WTC11 (cell line): Measurements from ENCODE around the gene MSI2.

Source experiments
- ATF1 ChIP-seq: sonication (generic); formaldehyde crosslinking; IDR thresholded peaks from 2 replicates; pipeline ENCODE4 v1.8.1; 2023; ENCODE audit warnings: mild to moderate bottlenecking, moderate library complexity, missing genetic modification reagents
- CTCF ChIP-seq: fragments of 200-600 bp; IDR thresholded peaks from 2 replicates; pipeline ENCODE4 v1.8.0; 2022; ENCODE audit warnings: antibody characterized with exemption
- FOXJ3 ChIP-seq: sonication (generic); formaldehyde crosslinking; IDR thresholded peaks from 2 replicates; pipeline ENCODE4 v1.9.0; 2021; ENCODE audit warnings: missing genetic modification reagents, mild to moderate bottlenecking, borderline replicate concordance
- TEAD4 ChIP-seq: sonication (generic); formaldehyde crosslinking; IDR thresholded peaks from 2 replicates; pipeline ENCODE4 v1.8.0; 2022; ENCODE audit warnings: mild to moderate bottlenecking, missing genetic modification reagents
- ZNF138 ChIP-seq: sonication (generic); formaldehyde crosslinking; conservative IDR thresholded peaks from 2 replicates; pipeline ENCODE4 v1.8.1; 2022; ENCODE audit warnings: mild to moderate bottlenecking, moderate library complexity, missing genetic modification reagents
- ZNF232 ChIP-seq: sonication (generic); formaldehyde crosslinking; IDR thresholded peaks from 2 replicates; pipeline ENCODE4 v1.8.0; 2022; ENCODE audit warnings: mild to moderate bottlenecking, missing genetic modification reagents
- TF ChIP-seq, protein P1 (sequence below): sonication (generic); formaldehyde crosslinking; IDR thresholded peaks from 2 replicates; pipeline ENCODE4 v1.8.1; 2023; ENCODE audit warnings: mild to moderate bottlenecking, missing genetic modification reagents, moderate library complexity
- TF ChIP-seq, protein P2 (sequence below): sonication (generic); formaldehyde crosslinking; conservative IDR thresholded peaks from 2 replicates; pipeline ENCODE4 v1.8.1; 2023; ENCODE audit warnings: mild to moderate bottlenecking, low read depth, missing genetic modification reagents, moderate library complexity
- TF ChIP-seq, protein P3 (sequence below): sonication (generic); formaldehyde crosslinking; IDR thresholded peaks from 2 replicates; pipeline ENCODE4 v1.8.1; 2023; ENCODE audit warnings: mild to moderate bottlenecking, moderate library complexity, missing genetic modification reagents

- TF ChIP-seq ZNF232 (CRISPR knock-in tag) (no peak), CTCF (no peak), ZNF138 (CRISPR knock-in tag) (no peak), ATF1 (CRISPR knock-in tag) (no peak), TEAD4 (CRISPR knock-in tag) (no peak), FOXJ3 (CRISPR knock-in tag) (no peak)
- TF ChIP-seq, protein P1, sequence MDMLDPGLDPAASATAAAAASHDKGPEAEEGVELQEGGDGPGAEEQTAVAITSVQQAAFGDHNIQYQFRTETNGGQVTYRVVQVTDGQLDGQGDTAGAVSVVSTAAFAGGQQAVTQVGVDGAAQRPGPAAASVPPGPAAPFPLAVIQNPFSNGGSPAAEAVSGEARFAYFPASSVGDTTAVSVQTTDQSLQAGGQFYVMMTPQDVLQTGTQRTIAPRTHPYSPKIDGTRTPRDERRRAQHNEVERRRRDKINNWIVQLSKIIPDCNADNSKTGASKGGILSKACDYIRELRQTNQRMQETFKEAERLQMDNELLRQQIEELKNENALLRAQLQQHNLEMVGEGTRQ (CRISPR knock-in tag): no peak
- TF ChIP-seq, protein P2, sequence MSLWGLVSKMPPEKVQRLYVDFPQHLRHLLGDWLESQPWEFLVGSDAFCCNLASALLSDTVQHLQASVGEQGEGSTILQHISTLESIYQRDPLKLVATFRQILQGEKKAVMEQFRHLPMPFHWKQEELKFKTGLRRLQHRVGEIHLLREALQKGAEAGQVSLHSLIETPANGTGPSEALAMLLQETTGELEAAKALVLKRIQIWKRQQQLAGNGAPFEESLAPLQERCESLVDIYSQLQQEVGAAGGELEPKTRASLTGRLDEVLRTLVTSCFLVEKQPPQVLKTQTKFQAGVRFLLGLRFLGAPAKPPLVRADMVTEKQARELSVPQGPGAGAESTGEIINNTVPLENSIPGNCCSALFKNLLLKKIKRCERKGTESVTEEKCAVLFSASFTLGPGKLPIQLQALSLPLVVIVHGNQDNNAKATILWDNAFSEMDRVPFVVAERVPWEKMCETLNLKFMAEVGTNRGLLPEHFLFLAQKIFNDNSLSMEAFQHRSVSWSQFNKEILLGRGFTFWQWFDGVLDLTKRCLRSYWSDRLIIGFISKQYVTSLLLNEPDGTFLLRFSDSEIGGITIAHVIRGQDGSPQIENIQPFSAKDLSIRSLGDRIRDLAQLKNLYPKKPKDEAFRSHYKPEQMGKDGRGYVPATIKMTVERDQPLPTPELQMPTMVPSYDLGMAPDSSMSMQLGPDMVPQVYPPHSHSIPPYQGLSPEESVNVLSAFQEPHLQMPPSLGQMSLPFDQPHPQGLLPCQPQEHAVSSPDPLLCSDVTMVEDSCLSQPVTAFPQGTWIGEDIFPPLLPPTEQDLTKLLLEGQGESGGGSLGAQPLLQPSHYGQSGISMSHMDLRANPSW (CRISPR knock-in tag): no peak
- TF ChIP-seq, protein P3, sequence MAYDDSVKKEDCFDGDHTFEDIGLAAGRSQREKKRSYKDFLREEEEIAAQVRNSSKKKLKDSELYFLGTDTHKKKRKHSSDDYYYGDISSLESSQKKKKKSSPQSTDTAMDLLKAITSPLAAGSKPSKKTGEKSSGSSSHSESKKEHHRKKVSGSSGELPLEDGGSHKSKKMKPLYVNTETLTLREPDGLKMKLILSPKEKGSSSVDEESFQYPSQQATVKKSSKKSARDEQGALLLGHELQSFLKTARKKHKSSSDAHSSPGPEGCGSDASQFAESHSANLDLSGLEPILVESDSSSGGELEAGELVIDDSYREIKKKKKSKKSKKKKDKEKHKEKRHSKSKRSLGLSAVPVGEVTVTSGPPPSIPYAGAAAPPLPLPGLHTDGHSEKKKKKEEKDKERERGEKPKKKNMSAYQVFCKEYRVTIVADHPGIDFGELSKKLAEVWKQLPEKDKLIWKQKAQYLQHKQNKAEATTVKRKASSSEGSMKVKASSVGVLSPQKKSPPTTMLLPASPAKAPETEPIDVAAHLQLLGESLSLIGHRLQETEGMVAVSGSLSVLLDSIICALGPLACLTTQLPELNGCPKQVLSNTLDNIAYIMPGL: no peak
Observed at GRCh38 chr17:57372156-57372555, 115.8 kb downstream of the MSI2 start.
